Measurements from ENCODE around the gene FAT1.

The FAT1 gene

DNA sequence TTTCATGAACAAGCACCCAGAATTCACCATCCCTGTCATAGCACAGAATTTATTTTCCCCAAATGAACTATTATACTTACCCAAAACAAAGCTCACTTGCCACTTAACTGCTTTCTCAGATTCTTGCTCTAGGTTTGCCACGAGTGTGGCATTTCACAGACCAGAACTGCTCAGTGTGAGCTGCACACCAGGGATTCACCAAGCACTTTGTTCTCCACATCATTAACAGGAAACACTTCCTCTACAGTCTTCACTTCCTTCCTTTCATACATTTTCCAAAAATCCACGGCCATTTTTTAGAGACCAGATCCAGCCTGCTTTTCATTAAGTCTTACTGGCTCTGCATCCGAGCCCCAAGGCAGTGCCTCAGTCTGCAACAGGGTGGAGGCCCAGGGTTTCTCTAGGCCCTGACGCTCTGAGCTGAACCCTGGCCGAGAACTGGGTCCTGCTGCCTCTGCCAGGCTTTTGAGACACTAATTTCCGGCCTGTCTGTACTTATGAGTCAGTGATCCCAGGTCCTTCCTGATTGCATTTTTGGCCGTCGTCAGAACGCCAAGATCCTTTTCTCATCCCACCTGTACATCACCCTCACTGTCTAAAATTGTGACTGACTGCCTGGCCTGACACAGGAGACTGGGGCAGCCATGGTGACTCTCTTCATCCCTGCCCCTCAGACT is 100.7 kb downstream of the FAT1 start:
- no peaks in the 10 kb centered on the region for H3K27me3 ChIP-seq (replicated peaks in 2 of 5; ENCODE audit: control insufficient read depth in 4 of 5, insufficient read depth in 5 of 5, low read length in 4 of 5)
- CTCF ChIA-PET, result interaction anchor here (0.7 kb wide), 1 partner anchor 1058 kb away, joined by 3 read pairs; no protein-coding TSS in a partner anchor
- POLR2A ChIA-PET, result interaction anchor here (0.6 kb wide), 1 partner anchor 1161 kb away, joined by 3 read pairs; no protein-coding TSS in a partner anchor
- H3K9me3 ChIP-seq (ENCODE audit: control extremely low read depth in 1 of 5, control insufficient read depth in 4 of 5, insufficient read depth in 2 of 5, low read depth in 1 of 5, low read length in 4 of 5), result no peaks in the 10 kb centered on the region
- no peak overlapping the region for H3K4me3 ChIP-seq (ENCODE audit: control insufficient read depth in 1 of 7, extremely low read depth in 1 of 7, insufficient read depth in 4 of 7, low read depth in 2 of 7, low read length in 6 of 7)
- WGBS (ENCODE audit: insufficient coverage), result 81% methylated on average over 9 of the region's 9 CpGs
- no peaks in the 10 kb centered on the region for H3K36me3 ChIP-seq (ENCODE audit: control insufficient read depth in 4 of 4, insufficient read depth in 4 of 4, low read length in 3 of 4)
- H3K27ac ChIP-seq (ENCODE audit: insufficient read depth in 1 of 2, low read depth in 1 of 2, low read length in 2 of 2, poor library complexity in 1 of 2, severe bottlenecking in 2 of 2), result no peak overlapping the region
- DNase-seq, result no peak
- peaks cover 0 to 1% (median 0%) of the 10 kb centered on the region in 4 experiments for H3K4me1 ChIP-seq (ENCODE audit: control extremely low read depth in 1 of 4, control insufficient read depth in 4 of 4, insufficient read depth in 4 of 4, low read length in 3 of 4)

DNA sequence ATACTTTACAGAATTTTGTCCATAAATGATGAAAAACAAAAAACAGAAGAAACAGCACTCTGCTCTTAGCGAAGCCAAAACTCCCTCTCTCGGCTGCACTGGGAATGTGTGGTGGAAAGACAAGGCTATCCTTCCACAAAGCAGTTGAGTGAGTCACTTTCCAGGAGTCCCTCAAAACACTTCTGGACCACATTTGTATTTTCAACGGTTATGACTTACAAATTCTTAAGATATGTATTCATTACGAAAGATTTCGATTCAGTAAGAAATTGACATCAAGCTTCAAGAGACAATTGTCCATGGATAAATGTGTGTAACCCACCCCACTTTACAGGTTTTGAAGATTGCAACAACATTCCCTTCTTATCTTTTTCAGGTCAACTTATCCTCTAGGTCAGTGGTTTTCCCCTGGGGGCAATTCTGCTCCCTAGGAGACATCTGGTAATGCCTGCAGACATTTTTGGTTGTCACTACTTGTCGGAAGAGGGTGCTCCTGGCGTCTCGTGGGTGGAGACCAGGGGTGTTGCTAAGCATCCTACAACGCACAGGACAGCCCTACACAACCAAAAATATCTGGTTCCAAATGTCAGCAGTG is 101.6 kb downstream of the FAT1 start:
- ChIA-PET CTCF (no interaction called here), POLR2A (no interaction called here)
- H3K36me3 ChIP-seq (ENCODE audit: control insufficient read depth in 4 of 4, insufficient read depth in 4 of 4, low read length in 3 of 4), result no peaks in the 10 kb centered on the region
- WGBS (ENCODE audit: insufficient coverage), result 94% methylated on average over 7 of the region's 9 CpGs
- no peaks in the 10 kb centered on the region for H3K9me3 ChIP-seq (ENCODE audit: control extremely low read depth in 1 of 5, control insufficient read depth in 4 of 5, insufficient read depth in 2 of 5, low read depth in 1 of 5, low read length in 4 of 5)
- no peak for DNase-seq
- no peaks in the 10 kb centered on the region for H3K4me1 ChIP-seq (ENCODE audit: control extremely low read depth in 1 of 4, control insufficient read depth in 4 of 4, insufficient read depth in 4 of 4, low read length in 3 of 4)
- no peak overlapping the region for H3K4me3 ChIP-seq (ENCODE audit: control insufficient read depth in 1 of 7, extremely low read depth in 1 of 7, insufficient read depth in 4 of 7, low read depth in 2 of 7, low read length in 6 of 7)
- H3K27me3 ChIP-seq (replicated peaks in 2 of 5; ENCODE audit: control insufficient read depth in 4 of 5, insufficient read depth in 5 of 5, low read length in 4 of 5), result no peaks in the 10 kb centered on the region
- H3K27ac ChIP-seq (ENCODE audit: insufficient read depth in 1 of 2, low read depth in 1 of 2, low read length in 2 of 2, poor library complexity in 1 of 2, severe bottlenecking in 2 of 2), result no peak overlapping the region

DNA sequence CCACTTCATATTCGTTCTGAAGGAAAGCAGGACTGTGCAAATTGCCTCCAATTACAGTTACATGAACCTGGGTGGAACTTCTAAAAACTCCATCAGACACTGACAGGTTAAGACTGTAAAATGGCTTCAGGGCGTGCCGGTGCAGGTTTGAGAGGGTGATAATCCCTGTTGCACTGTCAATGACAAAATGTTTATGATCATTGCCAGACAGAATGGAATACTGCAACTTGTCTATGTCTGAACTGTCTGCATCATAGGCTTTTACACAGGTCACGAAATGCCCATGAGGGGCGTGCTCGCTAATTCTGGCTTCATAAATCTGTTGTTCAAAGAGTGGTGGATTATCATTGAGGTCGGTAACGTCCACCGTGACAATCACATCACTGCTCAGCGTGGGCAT is 104.6 kb downstream of the FAT1 start:
- H3K4me1 ChIP-seq (ENCODE audit: control extremely low read depth in 1 of 4, control insufficient read depth in 4 of 4, insufficient read depth in 4 of 4, low read length in 3 of 4), result no peaks in the 10 kb centered on the region
- H3K27me3 ChIP-seq (replicated peaks in 2 of 5; ENCODE audit: control insufficient read depth in 4 of 5, insufficient read depth in 5 of 5, low read length in 4 of 5), result no peaks in the 10 kb centered on the region
- H3K4me3 ChIP-seq (ENCODE audit: control insufficient read depth in 1 of 7, extremely low read depth in 1 of 7, insufficient read depth in 4 of 7, low read depth in 2 of 7, low read length in 6 of 7), result no peak overlapping the region
- CTCF ChIA-PET, result no interaction called here
- WGBS (ENCODE audit: insufficient coverage), result 96% methylated on average over 10 of the region's 10 CpGs
- POLR2A ChIA-PET, result no interaction called here
- H3K27ac ChIP-seq (ENCODE audit: insufficient read depth in 1 of 2, low read depth in 1 of 2, low read length in 2 of 2, poor library complexity in 1 of 2, severe bottlenecking in 2 of 2), result no peak overlapping the region
- no peaks in the 10 kb centered on the region for H3K36me3 ChIP-seq (ENCODE audit: control insufficient read depth in 4 of 4, insufficient read depth in 4 of 4, low read length in 3 of 4)
- H3K9me3 ChIP-seq (ENCODE audit: control extremely low read depth in 1 of 5, control insufficient read depth in 4 of 5, insufficient read depth in 2 of 5, low read depth in 1 of 5, low read length in 4 of 5), result no peaks in the 10 kb centered on the region
- no peak for DNase-seq

DNA sequence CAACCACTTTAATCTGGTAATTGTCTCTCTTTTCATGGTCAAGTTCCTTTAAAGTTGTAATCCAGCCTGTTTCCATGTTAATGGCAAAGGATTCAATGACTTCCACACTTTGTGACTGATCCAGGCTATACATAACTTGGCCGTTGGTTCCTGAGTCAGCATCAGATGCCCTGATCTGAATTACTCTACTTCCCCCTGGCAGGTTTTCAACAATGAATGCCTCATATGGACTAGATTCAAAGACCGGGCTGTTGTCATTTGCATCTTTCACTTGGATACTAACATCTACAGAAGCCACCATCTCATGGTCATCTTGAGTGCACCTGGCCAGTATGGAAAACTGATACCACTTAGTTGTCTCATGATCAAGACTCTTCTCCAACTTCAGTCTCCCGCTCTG is 105.7 kb downstream of the FAT1 start:
- H3K4me3 ChIP-seq (ENCODE audit: control insufficient read depth in 1 of 7, extremely low read depth in 1 of 7, insufficient read depth in 4 of 7, low read depth in 2 of 7, low read length in 6 of 7), result no peak overlapping the region
- no peaks in the 10 kb centered on the region for H3K9me3 ChIP-seq (ENCODE audit: control extremely low read depth in 1 of 5, control insufficient read depth in 4 of 5, insufficient read depth in 2 of 5, low read depth in 1 of 5, low read length in 4 of 5)
- ChIA-PET CTCF (no interaction called here), POLR2A (no interaction called here)
- H3K27me3 ChIP-seq (replicated peaks in 2 of 5; ENCODE audit: control insufficient read depth in 4 of 5, insufficient read depth in 5 of 5, low read length in 4 of 5), result no peaks in the 10 kb centered on the region
- H3K27ac ChIP-seq (ENCODE audit: insufficient read depth in 1 of 2, low read depth in 1 of 2, low read length in 2 of 2, poor library complexity in 1 of 2, severe bottlenecking in 2 of 2), result no peak overlapping the region
- H3K4me1 ChIP-seq (ENCODE audit: control extremely low read depth in 1 of 4, control insufficient read depth in 4 of 4, insufficient read depth in 4 of 4, low read length in 3 of 4), result no peaks in the 10 kb centered on the region
- no peak for DNase-seq
- 86% methylated on average over 3 of the region's 3 CpGs for WGBS (ENCODE audit: insufficient coverage)
- H3K36me3 ChIP-seq (ENCODE audit: control insufficient read depth in 4 of 4, insufficient read depth in 4 of 4, low read length in 3 of 4), result no peaks in the 10 kb centered on the region

DNA sequence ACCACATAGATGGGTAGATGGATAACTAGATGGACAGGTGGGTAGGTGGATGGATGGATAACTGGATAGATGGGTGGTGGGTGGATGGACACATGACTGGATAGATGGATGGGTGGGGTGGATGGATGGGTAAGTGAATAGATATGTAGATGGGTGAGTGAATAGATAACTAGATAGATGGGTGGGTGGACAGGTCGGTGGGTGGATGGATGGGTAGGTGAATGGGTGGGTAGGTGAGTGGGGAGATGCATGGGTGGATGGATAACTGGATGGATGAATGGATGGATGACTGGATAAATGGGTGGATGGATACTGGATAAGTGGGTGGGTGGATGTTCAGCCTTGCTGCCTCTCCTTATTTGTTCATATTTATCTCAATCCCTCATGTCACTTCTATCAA is 116.2 kb downstream of the FAT1 start:
- POLR2A ChIA-PET, result no interaction called here
- H3K4me1 ChIP-seq (ENCODE audit: control extremely low read depth in 1 of 4, control insufficient read depth in 4 of 4, insufficient read depth in 4 of 4, low read length in 3 of 4), result no peaks in the 10 kb centered on the region
- H3K27me3 ChIP-seq (replicated peaks in 2 of 5; ENCODE audit: control insufficient read depth in 4 of 5, insufficient read depth in 5 of 5, low read length in 4 of 5), result no peaks in the 10 kb centered on the region
- CTCF ChIA-PET, result no interaction called here
- H3K9me3 ChIP-seq (ENCODE audit: control extremely low read depth in 1 of 5, control insufficient read depth in 4 of 5, insufficient read depth in 2 of 5, low read depth in 1 of 5, low read length in 4 of 5), result no peaks in the 10 kb centered on the region
- H3K36me3 ChIP-seq (ENCODE audit: control insufficient read depth in 4 of 4, insufficient read depth in 4 of 4, low read length in 3 of 4), result no peaks in the 10 kb centered on the region
- no CpG with 5 or more reads among the region's 1 CpG for WGBS (ENCODE audit: insufficient coverage)
- DNase-seq, result no peak
- no peak overlapping the region for H3K4me3 ChIP-seq (ENCODE audit: control insufficient read depth in 1 of 7, extremely low read depth in 1 of 7, insufficient read depth in 4 of 7, low read depth in 2 of 7, low read length in 6 of 7)
- H3K27ac ChIP-seq (ENCODE audit: insufficient read depth in 1 of 2, low read depth in 1 of 2, low read length in 2 of 2, poor library complexity in 1 of 2, severe bottlenecking in 2 of 2), result no peak overlapping the region

DNA sequence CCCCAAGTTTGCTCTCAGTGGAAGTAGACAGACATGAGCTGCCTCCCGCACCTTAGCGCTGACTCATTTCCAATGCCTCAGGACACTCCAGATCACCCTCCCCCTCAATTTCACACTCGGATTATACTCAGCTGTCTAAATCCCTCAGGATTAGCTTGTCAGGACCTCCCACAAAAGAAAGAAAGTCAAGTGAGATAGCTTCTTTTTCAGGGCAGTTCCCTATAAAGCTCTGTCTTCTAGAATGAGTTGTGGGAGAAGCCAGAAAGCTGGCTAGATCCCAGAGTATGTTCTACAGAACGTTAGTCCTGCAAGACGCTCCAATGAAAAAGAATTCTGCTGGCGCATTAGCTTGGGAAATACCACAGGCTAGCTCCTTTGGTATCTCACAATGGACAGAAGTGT is 117.1 kb downstream of the FAT1 start:
- DNase-seq, result no peak
- Histone ChIP-seq H3K9me3 (ENCODE audit: control extremely low read depth in 1 of 5, control insufficient read depth in 4 of 5, insufficient read depth in 2 of 5, low read depth in 1 of 5, low read length in 4 of 5) (no peaks in the 10 kb centered on the region), H3K4me3 (ENCODE audit: control insufficient read depth in 1 of 7, extremely low read depth in 1 of 7, insufficient read depth in 4 of 7, low read depth in 2 of 7, low read length in 6 of 7) (no peak overlapping the region), H3K27me3 (replicated peaks in 2 of 5; ENCODE audit: control insufficient read depth in 4 of 5, insufficient read depth in 5 of 5, low read length in 4 of 5) (no peaks in the 10 kb centered on the region), H3K4me1 (ENCODE audit: control extremely low read depth in 1 of 4, control insufficient read depth in 4 of 4, insufficient read depth in 4 of 4, low read length in 3 of 4) (no peaks in the 10 kb centered on the region), H3K27ac (ENCODE audit: insufficient read depth in 1 of 2, low read depth in 1 of 2, low read length in 2 of 2, poor library complexity in 1 of 2, severe bottlenecking in 2 of 2) (no peak overlapping the region), H3K36me3 (ENCODE audit: control insufficient read depth in 4 of 4, insufficient read depth in 4 of 4, low read length in 3 of 4) (no peaks in the 10 kb centered on the region)
- 92% methylated on average over 6 of the region's 6 CpGs for WGBS (ENCODE audit: insufficient coverage)
- ChIA-PET CTCF (no interaction called here), POLR2A (no interaction called here)

DNA sequence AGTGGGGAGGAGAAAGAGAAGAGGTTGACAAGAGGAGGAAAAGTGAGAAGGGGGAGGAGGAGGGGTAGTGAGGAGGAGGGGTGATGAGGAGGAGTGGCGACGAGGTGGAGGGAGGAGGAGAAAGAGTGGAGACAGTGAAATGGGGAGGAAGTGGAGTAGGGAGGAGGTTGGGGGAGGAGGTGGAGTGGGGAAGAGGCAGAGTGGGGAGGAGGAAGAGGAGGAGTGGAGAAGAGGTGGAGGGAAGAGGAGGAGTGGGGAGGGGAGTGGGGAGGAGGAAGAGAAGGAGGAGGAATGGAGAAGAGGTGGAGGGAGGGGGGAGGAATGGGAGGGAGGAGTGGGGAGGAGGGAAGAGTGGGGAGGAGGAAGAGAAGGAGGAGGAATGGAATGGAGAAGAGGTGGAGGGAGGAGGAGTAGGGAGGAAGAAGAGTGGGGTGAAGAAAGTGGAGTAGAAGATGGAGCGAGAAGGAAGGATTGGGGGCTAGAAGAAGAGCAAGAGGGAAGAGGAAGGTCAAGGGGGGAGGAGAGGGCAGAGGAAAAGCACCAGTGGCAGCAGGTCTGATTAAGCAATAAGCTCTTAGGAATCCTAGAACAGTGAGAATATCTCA is 118.3 kb downstream of the FAT1 start:
- Histone ChIP-seq H3K4me1 (ENCODE audit: control extremely low read depth in 1 of 4, control insufficient read depth in 4 of 4, insufficient read depth in 4 of 4, low read length in 3 of 4) (no peaks in the 10 kb centered on the region), H3K27me3 (replicated peaks in 2 of 5; ENCODE audit: control insufficient read depth in 4 of 5, insufficient read depth in 5 of 5, low read length in 4 of 5) (no peaks in the 10 kb centered on the region), H3K4me3 (ENCODE audit: control insufficient read depth in 1 of 7, extremely low read depth in 1 of 7, insufficient read depth in 4 of 7, low read depth in 2 of 7, low read length in 6 of 7) (no peak overlapping the region), H3K9me3 (ENCODE audit: control extremely low read depth in 1 of 5, control insufficient read depth in 4 of 5, insufficient read depth in 2 of 5, low read depth in 1 of 5, low read length in 4 of 5) (no peaks in the 10 kb centered on the region), H3K36me3 (ENCODE audit: control insufficient read depth in 4 of 4, insufficient read depth in 4 of 4, low read length in 3 of 4) (no peaks in the 10 kb centered on the region), H3K27ac (ENCODE audit: insufficient read depth in 1 of 2, low read depth in 1 of 2, low read length in 2 of 2, poor library complexity in 1 of 2, severe bottlenecking in 2 of 2) (no peak overlapping the region)
- CTCF ChIA-PET, result no interaction called here
- POLR2A ChIA-PET, result no interaction called here
- WGBS (ENCODE audit: insufficient coverage), result 93% methylated on average over 3 of the region's 3 CpGs
- DNase-seq, result no peak
